ENCODE data around the gene TMEM134. TPM values are rescaled to one million over a fixed set of nuclear protein-coding genes. Genes with fewer than 3 reads are reported as not detected.
"Not testable (repeated sequence)": the region's sequence is repeated elsewhere in the genome, so short reads cannot be mapped to it uniquely, and the experiment has no call there.

TMEM134 gene
- total RNA-seq, 1 donor: 18.6 TPM

DNA sequence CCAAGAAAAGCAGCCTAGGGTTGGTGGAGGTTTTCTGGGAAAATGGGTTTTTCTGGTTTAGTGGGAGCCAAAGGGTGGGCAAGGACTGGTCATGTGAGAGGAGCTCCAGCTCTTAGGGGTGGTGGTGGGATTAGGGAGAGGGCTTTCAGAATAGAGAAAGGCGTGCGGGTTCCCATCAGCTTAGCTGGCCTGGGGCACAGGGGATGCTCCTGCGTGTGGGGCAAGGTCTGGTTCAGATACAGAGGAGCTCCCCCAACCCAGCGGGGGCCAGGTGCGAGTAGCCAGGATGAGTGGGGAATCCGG lies 644 bp downstream of the TMEM134 start:
- DNase-seq (ENCODE audit: low read depth): no peak
- TF ChIP-seq, protein P1, sequence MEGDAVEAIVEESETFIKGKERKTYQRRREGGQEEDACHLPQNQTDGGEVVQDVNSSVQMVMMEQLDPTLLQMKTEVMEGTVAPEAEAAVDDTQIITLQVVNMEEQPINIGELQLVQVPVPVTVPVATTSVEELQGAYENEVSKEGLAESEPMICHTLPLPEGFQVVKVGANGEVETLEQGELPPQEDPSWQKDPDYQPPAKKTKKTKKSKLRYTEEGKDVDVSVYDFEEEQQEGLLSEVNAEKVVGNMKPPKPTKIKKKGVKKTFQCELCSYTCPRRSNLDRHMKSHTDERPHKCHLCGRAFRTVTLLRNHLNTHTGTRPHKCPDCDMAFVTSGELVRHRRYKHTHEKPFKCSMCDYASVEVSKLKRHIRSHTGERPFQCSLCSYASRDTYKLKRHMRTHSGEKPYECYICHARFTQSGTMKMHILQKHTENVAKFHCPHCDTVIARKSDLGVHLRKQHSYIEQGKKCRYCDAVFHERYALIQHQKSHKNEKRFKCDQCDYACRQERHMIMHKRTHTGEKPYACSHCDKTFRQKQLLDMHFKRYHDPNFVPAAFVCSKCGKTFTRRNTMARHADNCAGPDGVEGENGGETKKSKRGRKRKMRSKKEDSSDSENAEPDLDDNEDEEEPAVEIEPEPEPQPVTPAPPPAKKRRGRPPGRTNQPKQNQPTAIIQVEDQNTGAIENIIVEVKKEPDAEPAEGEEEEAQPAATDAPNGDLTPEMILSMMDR (IDR thresholded peaks at IDR 0.05; ENCODE audit: insufficient read depth, low read depth, low read length): no peak
- H3K4me3 ChIP-seq (ENCODE audit: low read depth, low read length): peak overlapping the region; percentile 67

DNA sequence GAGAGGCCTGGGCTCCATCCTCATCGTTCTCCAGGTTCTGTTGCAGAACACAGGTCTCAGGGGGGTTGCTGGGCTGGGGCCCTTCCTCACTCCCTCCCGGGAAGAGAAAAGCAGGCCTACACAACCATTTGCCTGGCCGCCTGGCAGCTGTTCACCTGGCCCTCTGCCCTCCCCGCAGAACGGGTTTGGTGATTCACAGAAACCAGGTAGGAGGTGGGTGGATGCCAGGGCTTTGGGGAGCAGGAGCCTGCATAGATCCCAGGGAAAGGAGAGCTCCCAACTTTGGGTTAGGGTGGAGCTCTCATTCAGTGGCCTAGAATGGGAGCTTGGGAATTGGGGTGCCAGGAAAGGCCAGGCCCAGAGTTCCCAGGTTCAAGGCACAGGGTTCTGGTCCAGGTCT lies 995 bp downstream of the TMEM134 start:
- DNase-seq (ENCODE audit: low read depth): no peak
- peak overlapping the region; percentile 67 for H3K4me3 ChIP-seq (ENCODE audit: low read depth, low read length)
- TF ChIP-seq, protein P1 (IDR thresholded peaks at IDR 0.05; ENCODE audit: insufficient read depth, low read depth, low read length): no peak

DNA sequence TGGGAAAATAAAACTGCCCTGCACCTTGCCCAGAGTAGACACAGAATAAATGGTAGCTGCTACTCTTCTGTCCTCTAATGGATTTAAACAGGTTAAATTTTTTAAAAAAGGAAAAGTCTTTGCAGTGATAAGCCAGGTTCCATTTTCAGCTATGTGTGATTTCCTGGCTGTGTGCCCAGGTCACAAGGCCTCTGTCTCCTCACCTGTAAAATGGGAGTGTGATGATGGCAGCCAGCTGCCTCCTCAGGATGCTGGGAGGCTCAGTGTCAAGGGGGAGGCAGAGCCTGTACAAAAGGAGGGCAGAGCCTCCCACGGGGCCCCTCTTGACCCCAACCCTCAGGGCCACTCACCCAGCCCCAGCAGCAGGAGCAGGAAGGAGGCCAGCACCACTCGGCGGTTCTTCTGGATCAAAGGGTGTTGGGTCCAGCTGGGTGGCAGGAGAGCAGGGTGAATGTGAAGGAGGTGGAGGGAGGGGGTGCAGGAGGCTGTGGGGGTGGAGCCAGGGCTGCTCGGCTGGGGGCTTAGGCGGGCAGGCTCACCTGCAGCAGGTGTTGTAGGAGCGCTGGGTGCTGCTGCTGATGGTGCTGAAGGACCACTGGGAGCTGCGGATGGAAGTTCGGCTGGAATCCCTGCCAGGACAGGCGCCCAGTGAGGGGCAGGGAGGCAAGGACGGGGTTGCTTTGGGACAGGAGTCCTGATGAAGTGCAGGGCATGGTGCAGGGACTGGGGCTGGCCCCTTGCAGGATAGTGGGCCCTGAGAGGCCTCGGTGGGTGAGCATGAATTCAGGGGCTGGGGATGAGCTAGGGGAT lies 1.9 kb downstream of the TMEM134 start:
- no peak overlapping the region for H3K4me3 ChIP-seq (ENCODE audit: low read depth, low read length)
- TF ChIP-seq, protein P1 (IDR thresholded peaks at IDR 0.05; ENCODE audit: insufficient read depth, low read depth, low read length): no peak

DNA sequence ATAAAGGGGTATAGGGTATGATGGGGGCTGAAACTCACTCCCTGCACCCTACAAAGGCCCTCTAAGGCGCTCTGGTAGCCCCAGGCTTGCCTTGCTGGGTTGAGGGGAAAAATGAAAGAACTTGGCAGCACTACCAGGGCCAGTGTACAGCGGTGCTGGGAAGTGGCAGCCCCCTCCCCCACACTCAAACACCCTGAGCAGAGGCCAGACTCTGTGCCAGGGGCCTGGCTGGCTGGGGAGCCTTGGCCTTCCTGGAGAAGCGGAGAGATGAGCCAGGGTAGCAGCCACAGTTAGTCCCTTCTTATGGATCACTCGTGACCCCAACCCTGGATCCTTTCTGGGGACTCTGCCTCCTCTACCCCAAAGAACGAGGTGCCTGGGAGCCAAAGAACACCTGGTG lies 2.7 kb downstream of the TMEM134 start:
- DNase-seq (ENCODE audit: low read depth): no peak
- TF ChIP-seq, protein P1 (IDR thresholded peaks at IDR 0.05; ENCODE audit: insufficient read depth, low read depth, low read length): no peak
- H3K4me3 ChIP-seq (ENCODE audit: low read depth, low read length): no peak overlapping the region

More for the DNA sequence above, 1.9 kb downstream of the TMEM134 start:
- no peak for DNase-seq (ENCODE audit: low read depth)

DNA sequence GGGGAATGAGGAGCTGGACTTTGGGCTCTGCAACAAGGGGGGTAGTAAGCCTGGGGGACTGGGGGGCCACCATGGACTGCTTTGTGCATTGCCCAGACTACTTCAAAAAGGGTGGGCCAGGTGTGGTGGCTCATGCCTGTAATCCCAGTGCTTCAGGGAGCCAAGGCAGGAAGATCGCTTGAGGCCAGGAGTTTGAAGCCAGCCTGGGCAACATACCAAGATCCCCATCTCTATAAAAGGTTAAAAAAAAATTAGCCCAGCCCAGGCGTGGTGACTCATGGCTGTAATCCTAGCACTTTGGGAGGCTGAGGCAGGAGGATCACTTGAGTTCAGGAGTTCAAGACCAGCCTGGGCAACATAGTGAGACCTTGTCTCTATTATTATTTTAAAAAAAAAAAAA lies 3.5 kb downstream of the TMEM134 start:
- DNase-seq (ENCODE audit: low read depth); H3K4me3 ChIP-seq (ENCODE audit: low read depth, low read length): not testable (repeated sequence)

DNA sequence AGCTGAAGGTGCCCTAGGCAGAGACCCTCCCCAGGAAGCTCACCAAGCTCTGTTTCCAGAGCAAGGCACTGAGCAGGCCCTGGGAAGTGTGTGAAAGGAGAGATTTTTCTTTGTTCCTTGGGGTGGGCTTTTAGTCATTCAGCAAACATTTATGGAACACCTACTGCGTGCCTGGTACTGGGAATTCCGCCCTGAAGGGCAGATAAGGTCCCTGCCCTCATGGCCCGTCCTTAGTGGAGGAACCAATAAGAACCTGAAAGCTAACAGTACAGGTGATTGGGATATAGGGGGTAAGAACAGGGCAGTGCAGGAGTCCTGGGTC lies 3.9 kb downstream of the TMEM134 start:
- DNase-seq (ENCODE audit: low read depth): no peak

DNA sequence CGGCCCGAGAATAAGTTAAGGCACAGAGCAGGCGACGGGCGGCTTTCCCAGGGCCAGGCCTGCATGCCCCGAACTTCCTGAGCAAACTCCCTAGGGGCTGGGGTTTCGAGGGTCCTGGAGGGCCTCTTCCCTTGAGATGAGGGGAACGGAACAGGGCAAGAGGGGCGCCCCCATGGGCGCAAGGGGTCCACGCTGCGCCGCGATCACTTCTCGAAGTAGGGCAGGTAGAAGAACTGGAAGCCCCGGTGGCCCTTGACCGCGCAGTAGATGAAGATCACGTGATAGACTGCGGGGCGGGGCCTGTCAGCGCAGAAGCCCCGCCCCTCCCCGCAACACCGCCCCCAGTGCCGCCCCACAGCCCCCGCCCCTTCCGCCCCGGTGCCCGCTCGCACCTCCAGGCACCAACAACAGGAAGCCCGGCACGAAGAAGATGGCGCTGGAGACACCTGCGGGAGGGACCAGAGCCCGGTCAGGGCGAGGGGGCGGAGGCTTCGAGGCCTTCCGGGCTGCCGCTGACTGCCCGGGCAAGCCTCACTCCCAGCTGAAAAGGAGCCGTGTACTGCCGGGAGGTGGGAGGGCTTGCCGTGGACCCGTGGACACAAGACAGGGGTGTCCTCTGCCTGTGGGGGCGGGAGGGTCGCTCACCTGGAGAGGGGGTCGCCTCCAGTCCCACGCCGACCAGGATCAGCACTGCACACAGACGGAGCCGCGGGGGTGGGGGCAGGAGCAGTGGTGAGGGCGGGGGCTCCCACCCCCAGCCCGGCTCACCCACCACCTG lies 4.5 kb downstream of the TMEM134 start:
- peak overlapping the region; percentile 65 for H3K4me3 ChIP-seq (ENCODE audit: low read depth, low read length)
- peak; percentile 61 for DNase-seq (ENCODE audit: low read depth)
- TF ChIP-seq, protein P1 (IDR thresholded peaks at IDR 0.05; ENCODE audit: insufficient read depth, low read depth, low read length): no peak

More for the DNA sequence above, 3.9 kb downstream of the TMEM134 start:
- TF ChIP-seq, protein P1 (IDR thresholded peaks at IDR 0.05; ENCODE audit: insufficient read depth, low read depth, low read length): no peak
- peak overlapping the region; percentile 65 for H3K4me3 ChIP-seq (ENCODE audit: low read depth, low read length)

Data from fibroblast of villous mesenchyme (primary cell).